GM19468 (cell line): ENCODE results near the gene CDKN2A.
A peak's percentile ranks its signal among the peaks of the same experiment; 100 is the strongest.

ENCODE experiments used
- ATAC-seq: cut with Tn5 transposase; IDR thresholded peaks from one replicate; pipeline ENCODE4 v1.9.1; 2021; ENCODE audit warnings: mild to moderate bottlenecking, moderate library complexity, moderate number of reproducible peaks; ENCODE audit not compliant: unreplicated experiment; ENCODE audit errors: extremely low read depth

The CDKN2A gene

GRCh38 chr9:21993893-21994555 lies at the start of gene CDKN2A:
TSS of gene CDKN2A (minus strand) at chr9:21994392.
- peak; percentile 8 for ATAC-seq

GRCh38 chr9:22043928-22044327 lies 49.7 kb upstream of the CDKN2A start:
- ATAC-seq: no peak

- ATAC-seq: no peak
These were observed 47.6 kb upstream of the CDKN2A start for GRCh38 chr9:22041775-22042174.

GRCh38 chr9:22041344-22041743 lies 47.2 kb upstream of the CDKN2A start:
- ATAC-seq: no peak

GRCh38 chr9:22040760-22041159 lies 46.6 kb upstream of the CDKN2A start:
- ATAC-seq: no peak

GRCh38 chr9:22039258-22039657 lies 45.1 kb upstream of the CDKN2A start:
- no peak for ATAC-seq

- peak; percentile 36 for ATAC-seq
These were observed 43.9 kb upstream of the CDKN2A start for GRCh38 chr9:22037954-22038690.

GRCh38 chr9:22036866-22037626 lies 42.9 kb upstream of the CDKN2A start:
- ATAC-seq: no peak

- ATAC-seq: no peak
These were observed 41.4 kb upstream of the CDKN2A start for GRCh38 chr9:22035591-22036011.

GRCh38 chr9:22033012-22033630 lies 38.9 kb upstream of the CDKN2A start:
- ATAC-seq: no peak

GRCh38 chr9:22031655-22032411 lies 37.6 kb upstream of the CDKN2A start:
- ATAC-seq: no peak

- ATAC-seq: peak; percentile 71
These were observed 36.0 kb upstream of the CDKN2A start for GRCh38 chr9:22030101-22030598.

- ATAC-seq: no peak
These were observed 35.0 kb upstream of the CDKN2A start for GRCh38 chr9:22029231-22029630.

GRCh38 chr9:22028394-22028793 lies 34.2 kb upstream of the CDKN2A start:
- no peak for ATAC-seq

- ATAC-seq: no peak
These were observed 32.5 kb upstream of the CDKN2A start for GRCh38 chr9:22026696-22027095.

- no peak for ATAC-seq
These were observed 28.2 kb upstream of the CDKN2A start for GRCh38 chr9:22022396-22022795.

GRCh38 chr9:22010866-22011625 lies 16.9 kb upstream of the CDKN2A start:
- ATAC-seq: no peak

GRCh38 chr9:22009506-22009867 lies 15.3 kb upstream of the CDKN2A start:
- ATAC-seq: peak; percentile 10
